Measurements from ENCODE around the gene DCLK2.
"Not testable (repeated sequence)": the region's sequence is repeated elsewhere in the genome, so short reads cannot be mapped to it uniquely, and the experiment has no call there.

DCLK2 gene

DNA sequence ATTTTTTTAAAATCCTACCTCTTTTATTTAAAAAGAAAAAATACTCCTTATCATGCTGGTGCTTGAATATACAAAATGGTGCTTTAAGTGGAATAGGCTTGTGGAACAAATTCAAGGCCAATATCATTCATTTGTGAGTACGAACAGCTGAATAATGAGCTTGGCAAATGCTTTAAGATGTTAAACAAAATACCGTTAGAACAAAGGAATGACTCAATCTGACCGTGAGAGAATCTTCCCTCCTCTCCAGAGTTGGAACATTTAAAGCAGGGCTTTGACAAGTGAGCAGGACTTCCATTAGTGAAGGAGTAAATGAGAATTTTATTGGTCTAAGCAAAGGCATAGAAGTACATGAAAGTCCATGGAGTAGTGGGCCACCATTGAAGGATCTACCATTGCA lies 74.5 kb downstream of the DCLK2 start:
- DNase-seq (ENCODE audit: low read depth), result no peak

DNA sequence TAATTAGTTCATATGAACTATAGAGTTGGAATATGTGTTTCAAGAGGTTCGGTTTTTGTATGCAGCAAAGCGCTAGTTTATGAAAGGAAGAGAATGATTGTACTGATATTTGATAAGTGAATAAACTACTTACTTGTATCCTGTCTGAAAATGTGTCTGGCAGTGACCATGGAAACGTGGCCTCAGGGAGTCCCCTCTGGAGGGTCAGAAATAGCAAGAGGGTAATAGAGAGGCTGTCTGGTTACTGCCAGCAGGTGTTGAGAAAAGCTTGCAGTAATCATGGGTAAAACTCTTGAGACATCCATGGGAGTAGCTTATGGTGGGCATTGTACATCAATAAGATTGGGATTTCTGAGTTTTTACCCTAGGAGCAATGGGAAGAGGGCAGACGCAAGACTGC lies 77.1 kb downstream of the DCLK2 start:
- no peak for DNase-seq (ENCODE audit: low read depth)

- DNase-seq (ENCODE audit: low read depth), result no peak
These were observed 78.3 kb downstream of the DCLK2 start for GRCh38 chr4:150156543-150156942.

GRCh38 chr4:150158041-150158440 lies 79.8 kb downstream of the DCLK2 start:
- DNase-seq (ENCODE audit: low read depth), result no peak

DNA sequence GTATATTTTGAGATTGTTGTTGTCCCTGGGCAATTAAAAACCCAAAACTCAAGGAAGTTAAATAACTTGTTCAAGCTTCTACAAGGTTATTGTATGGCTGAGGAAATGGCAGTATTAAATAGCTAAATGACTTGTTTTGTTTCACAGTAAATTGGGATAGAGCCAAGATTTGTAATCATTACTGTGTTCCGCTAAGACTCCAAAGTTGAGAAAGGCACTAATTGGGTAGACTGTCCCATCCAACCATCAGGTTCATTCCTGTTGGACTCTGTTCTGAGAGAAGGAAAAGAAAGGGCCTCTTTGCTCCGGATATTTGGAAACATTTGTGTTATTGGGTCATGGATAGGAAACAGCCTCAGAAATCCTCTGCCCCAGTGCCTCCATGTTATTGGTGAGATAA lies 82.2 kb downstream of the DCLK2 start:
- no peak for DNase-seq (ENCODE audit: low read depth)

DNA sequence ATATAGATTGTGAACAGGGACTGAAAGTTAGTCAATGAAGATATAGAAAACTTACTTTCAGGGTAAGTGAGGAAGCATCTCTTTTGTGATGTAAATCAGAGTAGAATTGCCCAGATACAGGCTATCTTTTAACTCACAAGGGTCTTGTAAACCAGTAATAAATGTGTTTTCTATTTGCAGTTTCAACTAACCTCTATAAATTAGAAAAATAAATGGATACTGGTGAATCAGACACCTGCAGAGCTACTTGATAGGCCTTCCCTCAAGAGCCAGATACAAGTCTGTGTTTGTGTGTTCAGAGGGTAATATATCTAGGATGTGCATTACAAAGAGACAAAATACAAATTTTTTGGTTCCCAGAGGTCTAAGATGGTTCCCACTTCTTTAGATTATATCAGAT lies 82.9 kb downstream of the DCLK2 start:
- DNase-seq (ENCODE audit: low read depth), result no peak

GRCh38 chr4:150162020-150162419 lies 83.8 kb downstream of the DCLK2 start:
- DNase-seq (ENCODE audit: low read depth), result not testable (repeated sequence)

GRCh38 chr4:150164055-150164454 lies 85.8 kb downstream of the DCLK2 start:
- DNase-seq (ENCODE audit: low read depth), result no peak

DNA sequence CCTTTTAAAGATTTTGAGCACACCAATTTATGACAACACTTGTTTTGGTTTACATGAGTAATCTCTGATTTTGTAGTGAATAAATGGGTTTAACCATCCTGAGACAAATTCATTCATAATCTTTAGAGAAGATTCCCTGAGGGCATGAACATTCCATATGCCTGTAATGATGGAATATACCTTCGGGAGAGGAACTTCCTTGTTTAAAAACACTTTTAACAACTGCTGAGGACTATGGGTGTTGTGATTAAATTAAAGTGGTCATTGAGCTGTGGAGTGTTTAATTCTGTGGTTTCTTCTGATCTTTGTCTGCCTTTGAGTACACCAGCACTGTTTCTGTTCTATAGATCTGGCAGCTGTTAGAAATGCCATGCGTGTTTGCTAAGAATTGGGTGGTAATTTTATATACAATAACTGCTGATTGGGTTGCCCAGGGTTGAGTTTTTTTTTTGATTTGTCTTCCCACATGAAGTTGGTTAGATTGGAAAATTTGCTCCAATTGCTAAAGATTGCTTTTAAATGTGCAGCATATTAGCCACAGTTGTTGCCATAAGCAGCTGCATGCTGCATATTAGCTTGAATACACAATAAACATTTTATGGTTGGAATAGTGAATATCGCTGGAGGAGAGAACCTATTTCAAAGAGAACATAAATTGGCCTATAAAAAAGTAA lies 86.8 kb downstream of the DCLK2 start:
- DNase-seq (ENCODE audit: low read depth), result no peak

DNA sequence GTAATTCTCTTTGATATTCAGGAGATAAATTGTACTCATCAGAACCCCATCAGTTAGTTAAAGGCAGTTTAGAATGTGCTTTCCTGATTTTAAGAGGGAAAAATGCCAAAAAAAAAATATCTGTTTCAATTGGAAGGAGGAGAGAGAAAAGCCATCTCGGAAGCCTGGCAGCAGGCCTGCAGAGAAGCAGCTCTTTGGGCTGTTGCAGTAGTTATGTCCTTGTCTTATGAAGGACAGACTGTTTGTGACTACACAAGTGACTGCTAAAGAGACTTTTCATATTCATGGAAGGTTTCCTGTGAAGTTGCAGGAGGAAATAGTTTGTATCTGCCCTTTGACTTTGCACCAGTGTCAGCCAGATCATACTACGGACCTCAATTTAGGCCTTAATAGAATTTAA lies 88.8 kb downstream of the DCLK2 start:
- DNase-seq (ENCODE audit: low read depth), result no peak

DNA sequence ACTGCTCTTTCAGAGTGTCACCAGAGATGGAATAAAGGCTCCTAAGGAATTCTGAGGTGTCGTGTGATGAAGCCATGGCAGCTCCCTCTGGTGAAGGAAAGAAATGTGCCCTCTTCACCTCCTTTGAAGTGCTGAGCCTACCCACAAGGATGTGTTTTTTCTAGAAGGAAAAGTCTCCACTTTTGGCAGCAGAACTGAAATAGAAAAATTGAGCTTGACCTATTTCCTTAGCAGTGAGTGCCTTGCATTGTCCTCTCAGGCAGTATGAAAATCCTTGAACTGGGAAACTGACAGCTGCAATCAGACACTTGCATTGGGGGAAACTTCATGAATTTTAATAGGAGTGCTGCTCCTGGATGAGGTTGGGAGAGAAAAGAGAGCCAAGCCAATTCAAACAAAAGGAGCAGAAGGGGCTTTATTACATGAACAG lies 95.2 kb downstream of the DCLK2 start:
- DNase-seq (ENCODE audit: low read depth), result no peak

DNA sequence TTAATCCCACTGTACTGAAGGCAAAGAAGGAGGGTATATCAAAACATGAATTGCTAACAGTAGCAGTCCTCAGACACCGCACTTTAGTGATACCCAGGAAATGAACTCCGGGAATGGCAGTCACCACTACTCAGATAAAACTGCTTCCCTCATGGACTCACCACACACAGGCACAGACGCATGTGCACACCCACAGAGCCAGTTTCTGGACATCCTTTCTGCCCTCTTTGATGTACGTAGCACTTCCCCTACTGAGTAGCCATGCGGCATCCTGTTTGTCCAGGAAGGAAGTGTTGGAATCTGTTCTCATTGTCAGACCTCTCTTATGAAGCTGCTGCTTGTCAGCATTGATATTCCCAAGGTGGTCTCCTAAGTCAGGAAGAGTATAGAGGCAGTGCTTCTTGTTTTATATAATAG lies 95.7 kb downstream of the DCLK2 start:
- DNase-seq (ENCODE audit: low read depth), result no peak

DNA sequence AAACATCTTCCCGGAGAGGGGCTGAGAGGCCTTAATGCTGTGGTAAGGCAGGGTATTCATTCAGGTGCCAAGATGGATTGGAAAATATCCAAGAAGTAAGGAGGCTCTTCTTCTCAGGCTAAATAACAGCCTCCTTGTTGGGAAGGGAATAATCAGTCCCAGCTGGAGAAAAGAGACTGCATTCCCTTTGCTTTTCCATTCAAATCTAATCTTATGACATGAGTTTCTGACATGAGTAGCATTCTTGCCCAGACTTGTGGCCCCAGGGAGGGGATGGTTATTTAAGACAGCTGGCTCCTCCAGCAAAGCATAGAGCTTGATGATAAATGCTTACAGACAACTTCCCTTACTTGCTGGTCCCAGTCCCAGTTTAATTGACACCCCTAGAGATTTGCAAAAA lies 98.3 kb downstream of the DCLK2 start:
- DNase-seq (ENCODE audit: low read depth), result no peak

DNA sequence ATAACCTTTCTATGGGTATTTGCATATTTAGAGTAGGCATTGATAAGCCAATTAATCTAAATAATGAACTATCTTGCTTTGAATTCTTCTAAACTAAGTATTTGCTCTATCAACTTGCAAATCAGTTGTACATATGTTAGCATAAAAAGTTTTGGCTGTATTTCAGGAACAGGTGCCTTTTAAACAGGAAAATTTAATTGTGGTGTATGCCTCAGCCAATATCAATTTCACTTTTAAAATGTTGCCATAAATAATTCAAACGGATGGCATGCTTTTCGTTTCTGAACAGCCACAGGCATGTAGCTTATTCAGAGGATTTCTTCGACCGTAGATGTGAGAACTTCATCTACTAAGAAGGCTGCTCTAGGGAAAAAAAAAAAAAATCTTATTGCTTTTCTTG lies 99.9 kb downstream of the DCLK2 start:
- no peak for DNase-seq (ENCODE audit: low read depth)

DNA sequence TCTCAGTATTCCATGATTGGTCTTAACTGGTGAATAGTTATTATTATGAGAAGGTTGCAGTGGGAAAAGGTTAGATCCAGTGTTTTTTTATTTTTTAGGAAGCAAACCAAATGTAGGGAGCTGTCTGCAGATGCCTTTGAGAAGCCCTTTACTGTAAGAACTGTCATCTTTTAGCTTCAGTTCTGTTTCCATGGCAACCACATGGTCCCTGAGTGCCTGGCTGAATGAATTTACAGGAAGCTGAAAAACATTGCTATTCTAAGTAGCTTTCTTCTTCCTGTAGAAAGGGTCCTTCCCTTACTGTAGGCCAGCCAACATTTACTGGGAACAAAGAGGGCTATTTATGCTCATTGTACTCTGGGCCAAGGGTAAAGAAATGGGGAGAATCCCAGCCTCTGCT lies 103.3 kb downstream of the DCLK2 start:
- DNase-seq (ENCODE audit: low read depth), result no peak

- no peak for DNase-seq (ENCODE audit: low read depth)
These were observed 104.5 kb downstream of the DCLK2 start for GRCh38 chr4:150182794-150183193.

- not testable (repeated sequence) for DNase-seq (ENCODE audit: low read depth)
These were observed 106.8 kb downstream of the DCLK2 start for GRCh38 chr4:150185033-150185432.

DNA sequence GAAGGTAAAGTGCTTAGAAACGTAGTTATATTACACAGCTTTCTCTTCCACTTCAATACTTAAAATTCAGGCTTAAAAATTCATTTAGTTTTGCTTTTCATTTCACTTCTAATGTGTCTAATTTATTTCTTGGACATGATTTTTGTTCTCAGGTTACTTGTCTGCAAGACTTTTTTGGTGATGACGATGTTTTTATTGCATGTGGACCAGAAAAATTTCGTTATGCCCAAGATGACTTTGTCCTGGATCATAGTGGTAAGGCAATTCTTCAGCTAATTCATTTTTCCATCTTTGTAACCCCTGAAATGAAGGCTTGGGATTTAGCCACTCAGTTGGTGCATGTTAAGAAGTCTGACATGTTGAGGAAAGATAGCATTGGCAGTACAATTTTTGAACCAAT lies 114.7 kb downstream of the DCLK2 start:
- no peak for DNase-seq (ENCODE audit: low read depth)

- DNase-seq (ENCODE audit: low read depth), result not testable (repeated sequence)
These were observed 119.0 kb downstream of the DCLK2 start for GRCh38 chr4:150197256-150197655.

GRCh38 chr4:150199056-150199455 lies 120.8 kb downstream of the DCLK2 start:
- no peak for DNase-seq (ENCODE audit: low read depth)

DNA sequence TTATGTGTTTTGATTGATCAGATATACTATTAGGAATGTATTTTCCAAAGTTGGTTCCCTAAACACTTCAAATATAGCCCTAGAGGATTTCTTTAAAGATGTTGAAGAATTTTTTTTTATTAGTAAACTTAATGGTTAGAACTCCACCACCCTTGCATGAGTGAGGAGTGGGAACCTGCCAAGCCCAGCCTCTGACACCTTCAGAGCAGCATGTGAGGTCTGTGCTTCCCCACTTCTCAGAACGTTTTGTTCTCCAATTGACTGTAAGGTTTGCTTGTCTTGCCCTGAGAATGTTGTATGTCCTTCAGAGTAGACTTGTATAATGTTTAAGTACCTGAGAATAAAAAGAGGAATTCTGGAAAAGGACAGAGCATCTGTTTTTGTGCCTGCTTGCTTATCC lies 126.8 kb downstream of the DCLK2 start:
- no peak for DNase-seq (ENCODE audit: low read depth)

- no peak for DNase-seq (ENCODE audit: low read depth)
These were observed 128.0 kb downstream of the DCLK2 start for GRCh38 chr4:150206265-150206664.

- no peak for DNase-seq (ENCODE audit: low read depth)
These were observed 128.7 kb downstream of the DCLK2 start for GRCh38 chr4:150206954-150207353.

GRCh38 chr4:150207871-150208270 lies 129.6 kb downstream of the DCLK2 start:
- no peak for DNase-seq (ENCODE audit: low read depth)

All from activated T-helper 9 cell treated with anti-CD3 and anti-CD28 coated beads, Interleukin-2, amount 50 U/mL, for 16 hours (primary cell).